ENCODE measurements around the gene TTLL3.

TTLL3 gene

DNA sequence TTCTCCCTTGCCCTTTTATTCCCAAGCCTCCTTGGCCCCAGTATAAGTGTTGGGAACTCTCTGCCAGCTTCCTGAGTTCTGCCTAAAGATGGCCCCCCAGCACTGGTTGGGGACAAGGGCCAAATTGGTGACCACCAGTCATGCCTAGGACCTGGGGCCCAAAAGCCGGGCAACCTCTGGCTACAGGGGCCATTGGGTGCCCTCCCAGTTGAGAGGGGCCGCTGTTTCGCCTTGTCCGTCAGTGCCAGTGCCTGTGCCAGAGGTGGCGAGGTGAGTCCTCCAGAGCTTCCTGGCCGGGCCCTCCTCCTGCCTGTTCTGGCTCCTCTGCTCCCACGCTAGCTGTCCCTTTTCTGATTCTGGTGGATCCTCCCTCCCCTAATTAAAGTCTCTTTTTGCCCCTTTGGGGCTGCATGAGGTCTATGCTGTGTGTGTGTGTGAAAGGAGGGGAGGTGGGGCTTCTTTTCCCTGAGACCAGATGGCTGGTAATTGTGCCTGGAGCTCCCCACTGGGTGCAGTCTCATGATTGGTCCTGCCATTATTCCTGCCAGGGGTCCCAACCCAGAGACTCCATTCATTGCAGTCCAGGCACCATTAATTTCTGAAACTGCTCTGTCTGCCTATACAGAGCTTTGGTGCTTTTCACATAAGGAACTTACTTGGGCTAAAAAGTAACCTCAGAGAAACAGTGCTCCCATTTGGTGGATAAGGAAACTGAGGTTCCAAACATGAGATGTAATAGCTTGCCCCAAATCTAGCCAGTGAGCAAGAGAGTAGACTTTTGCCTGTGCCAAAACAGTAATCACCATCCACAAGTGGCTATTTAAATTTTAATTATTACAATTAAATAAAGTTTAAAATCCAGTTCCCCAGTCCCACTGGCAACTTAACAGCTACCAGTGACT, 3.1 kb upstream of the TTLL3 start:
- TF ChIP-seq SIN3A (IDR thresholded peaks at IDR 0.05; ENCODE audit: borderline replicate concordance, insufficient read depth, low read length) (no peak), FOXP2 (optimal IDR thresholded peaks at IDR 0.05; ENCODE audit: borderline replicate concordance, extremely low read depth, extremely low read length, insufficient read depth) (no peak), TAF1 (IDR thresholded peaks at IDR 0.05; ENCODE audit: borderline replicate concordance, insufficient read depth, low read length) (no peak), POLR2AphosphoS5 (IDR thresholded peaks at IDR 0.05; ENCODE audit: low read depth, low read length) (no peak)
- TF ChIP-seq, protein P1, sequence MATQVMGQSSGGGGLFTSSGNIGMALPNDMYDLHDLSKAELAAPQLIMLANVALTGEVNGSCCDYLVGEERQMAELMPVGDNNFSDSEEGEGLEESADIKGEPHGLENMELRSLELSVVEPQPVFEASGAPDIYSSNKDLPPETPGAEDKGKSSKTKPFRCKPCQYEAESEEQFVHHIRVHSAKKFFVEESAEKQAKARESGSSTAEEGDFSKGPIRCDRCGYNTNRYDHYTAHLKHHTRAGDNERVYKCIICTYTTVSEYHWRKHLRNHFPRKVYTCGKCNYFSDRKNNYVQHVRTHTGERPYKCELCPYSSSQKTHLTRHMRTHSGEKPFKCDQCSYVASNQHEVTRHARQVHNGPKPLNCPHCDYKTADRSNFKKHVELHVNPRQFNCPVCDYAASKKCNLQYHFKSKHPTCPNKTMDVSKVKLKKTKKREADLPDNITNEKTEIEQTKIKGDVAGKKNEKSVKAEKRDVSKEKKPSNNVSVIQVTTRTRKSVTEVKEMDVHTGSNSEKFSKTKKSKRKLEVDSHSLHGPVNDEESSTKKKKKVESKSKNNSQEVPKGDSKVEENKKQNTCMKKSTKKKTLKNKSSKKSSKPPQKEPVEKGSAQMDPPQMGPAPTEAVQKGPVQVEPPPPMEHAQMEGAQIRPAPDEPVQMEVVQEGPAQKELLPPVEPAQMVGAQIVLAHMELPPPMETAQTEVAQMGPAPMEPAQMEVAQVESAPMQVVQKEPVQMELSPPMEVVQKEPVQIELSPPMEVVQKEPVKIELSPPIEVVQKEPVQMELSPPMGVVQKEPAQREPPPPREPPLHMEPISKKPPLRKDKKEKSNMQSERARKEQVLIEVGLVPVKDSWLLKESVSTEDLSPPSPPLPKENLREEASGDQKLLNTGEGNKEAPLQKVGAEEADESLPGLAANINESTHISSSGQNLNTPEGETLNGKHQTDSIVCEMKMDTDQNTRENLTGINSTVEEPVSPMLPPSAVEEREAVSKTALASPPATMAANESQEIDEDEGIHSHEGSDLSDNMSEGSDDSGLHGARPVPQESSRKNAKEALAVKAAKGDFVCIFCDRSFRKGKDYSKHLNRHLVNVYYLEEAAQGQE (IDR thresholded peaks at IDR 0.05; ENCODE audit: insufficient read depth in 1 of 2, low read depth in 2 of 2, low read length in 2 of 2), result no peak

DNA sequence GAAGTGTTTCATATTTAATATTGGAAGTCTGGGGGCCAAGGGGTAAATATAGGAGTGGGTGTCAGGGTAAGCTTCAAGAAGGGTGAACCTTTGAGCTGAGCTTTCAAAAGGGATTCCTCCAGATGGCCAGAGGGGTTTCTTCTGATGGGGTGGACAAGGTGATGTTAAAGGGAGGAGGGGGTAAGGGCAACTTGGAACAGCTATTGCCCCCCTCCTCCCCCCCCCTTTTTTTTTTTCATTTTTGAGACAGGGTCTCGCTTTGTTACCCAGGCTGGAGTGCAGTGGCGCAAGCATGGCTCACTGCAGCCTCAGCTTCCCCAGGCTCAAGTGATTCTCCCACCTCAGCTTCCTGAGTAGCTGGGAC, 2.1 kb upstream of the TTLL3 start:
- TF ChIP-seq, protein P1 (IDR thresholded peaks at IDR 0.05; ENCODE audit: insufficient read depth in 1 of 2, low read depth in 2 of 2, low read length in 2 of 2), result no peak
- TF ChIP-seq FOXP2 (optimal IDR thresholded peaks at IDR 0.05; ENCODE audit: borderline replicate concordance, extremely low read depth, extremely low read length, insufficient read depth) (no peak), POLR2AphosphoS5 (IDR thresholded peaks at IDR 0.05; ENCODE audit: low read depth, low read length) (no peak), SIN3A (IDR thresholded peaks at IDR 0.05; ENCODE audit: borderline replicate concordance, insufficient read depth, low read length) (no peak), TAF1 (IDR thresholded peaks at IDR 0.05; ENCODE audit: borderline replicate concordance, insufficient read depth, low read length) (no peak)

DNA sequence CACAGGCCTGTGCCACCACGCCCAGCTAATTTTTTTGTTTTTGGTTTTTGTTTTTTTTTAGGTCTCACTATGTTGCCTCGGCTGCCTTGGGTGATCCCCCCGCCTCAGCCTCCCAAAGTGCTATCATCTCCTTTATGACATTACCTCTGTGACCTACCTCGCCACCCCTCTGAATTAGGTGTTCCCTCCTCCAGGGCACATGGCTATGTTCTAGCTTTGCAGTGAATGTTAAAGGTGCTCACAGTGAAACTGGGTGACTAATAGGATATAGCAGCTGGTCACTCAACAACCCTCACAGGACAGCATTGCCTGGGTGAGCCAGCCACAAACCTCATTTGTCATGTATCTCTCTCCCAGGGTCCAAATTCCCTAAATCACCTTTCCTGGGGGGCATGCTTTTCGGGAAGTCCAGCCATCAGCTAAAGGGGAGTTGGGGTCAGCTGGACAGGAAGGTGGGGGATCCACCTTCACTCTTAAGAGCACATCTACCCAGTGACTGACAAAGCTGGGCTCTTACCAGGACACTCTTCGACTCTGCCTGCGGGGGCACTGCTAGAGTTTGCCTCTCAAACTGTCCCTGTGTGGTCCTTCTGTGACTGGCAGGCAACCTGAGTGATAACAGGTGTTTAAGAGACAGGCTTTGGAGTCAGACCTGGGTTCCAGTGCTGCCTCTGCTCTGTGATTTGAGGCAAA, 1.6 kb upstream of the TTLL3 start:
- TF ChIP-seq FOXP2 (optimal IDR thresholded peaks at IDR 0.05; ENCODE audit: borderline replicate concordance, extremely low read depth, extremely low read length, insufficient read depth) (no peak), POLR2AphosphoS5 (IDR thresholded peaks at IDR 0.05; ENCODE audit: low read depth, low read length) (no peak), SIN3A (IDR thresholded peaks at IDR 0.05; ENCODE audit: borderline replicate concordance, insufficient read depth, low read length) (no peak), TAF1 (IDR thresholded peaks at IDR 0.05; ENCODE audit: borderline replicate concordance, insufficient read depth, low read length) (no peak)
- TF ChIP-seq, protein P1 (IDR thresholded peaks at IDR 0.05; ENCODE audit: insufficient read depth in 1 of 2, low read depth in 2 of 2, low read length in 2 of 2), result no peak

DNA sequence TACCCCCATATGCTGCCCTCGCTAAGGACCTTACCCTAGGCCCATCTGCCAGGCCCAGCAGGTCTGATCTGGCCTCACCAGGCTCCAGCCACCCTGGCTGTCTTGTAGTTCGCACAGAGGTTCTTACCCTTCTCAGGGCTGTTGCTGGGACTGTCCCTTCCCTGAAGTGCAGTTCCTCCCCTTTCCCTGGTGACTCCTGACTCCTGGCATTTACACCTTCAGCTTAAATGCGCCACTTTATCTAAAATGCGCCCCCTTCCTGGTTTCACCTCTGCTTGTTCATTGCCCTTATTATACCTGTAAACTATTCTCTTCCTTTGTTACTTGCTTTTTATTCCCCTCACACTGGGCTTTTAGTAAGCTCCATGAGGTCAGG, 835 bp upstream of the TTLL3 start:
- TF ChIP-seq TAF1 (IDR thresholded peaks at IDR 0.05; ENCODE audit: borderline replicate concordance, insufficient read depth, low read length), result no peak
- TF ChIP-seq, protein P1 (IDR thresholded peaks at IDR 0.05; ENCODE audit: insufficient read depth in 1 of 2, low read depth in 2 of 2, low read length in 2 of 2), result no peak
